Measurements from ENCODE around the gene CANT1.
"Not testable (repeated sequence)": the region's sequence is repeated elsewhere in the genome, so short reads cannot be mapped to it uniquely, and the experiment has no call there.

CANT1 gene

GRCh38 chr17:79027274-79027924 lies 17.8 kb upstream of the CANT1 start:
- peak in 1 of 2 experiments; percentile 25 for DNase-seq

DNA sequence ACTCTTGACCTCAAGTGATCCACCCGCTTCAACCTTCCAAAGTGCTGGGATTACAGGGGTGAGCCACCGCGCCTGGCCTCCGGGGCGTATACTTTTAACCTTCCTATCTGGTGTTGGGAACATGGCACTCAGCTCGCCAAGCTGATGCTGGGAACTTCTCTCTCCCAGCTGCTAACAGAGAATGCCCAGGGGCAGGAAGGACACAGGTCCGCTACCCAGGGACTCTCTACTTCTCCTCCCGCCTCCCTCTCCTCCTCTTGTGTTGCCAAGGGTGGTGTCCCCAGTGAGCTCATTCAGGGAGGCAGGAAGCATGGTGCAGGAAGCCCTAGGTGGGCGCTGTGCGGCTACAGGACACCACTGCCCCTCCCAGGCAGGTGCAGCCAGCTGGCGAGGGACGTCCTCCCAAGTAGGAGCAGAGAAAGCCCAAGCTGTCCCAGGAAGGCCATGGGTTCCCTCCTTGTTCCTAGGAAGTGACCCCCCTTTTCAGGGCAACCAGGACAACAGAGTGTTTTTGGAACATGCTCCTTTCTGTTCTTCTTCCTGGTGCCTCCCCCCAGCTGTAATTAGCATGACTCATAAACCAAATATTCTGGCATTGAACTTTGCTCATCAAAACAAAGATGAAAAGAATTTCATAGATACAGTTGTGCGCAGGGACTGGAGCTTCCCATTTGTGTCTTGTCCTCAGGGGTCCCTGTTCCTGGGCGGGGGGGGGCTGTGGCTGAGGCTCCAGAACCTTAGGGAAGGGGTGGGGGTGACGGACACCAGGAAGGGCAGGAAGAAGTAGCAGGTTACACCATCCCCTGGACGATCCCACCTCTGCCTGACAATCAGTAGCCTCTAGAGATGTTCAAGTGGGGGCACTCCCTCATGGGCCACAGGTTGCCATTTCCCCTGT lies 17.1 kb upstream of the CANT1 start:
- DNase-seq: no peak

DNA sequence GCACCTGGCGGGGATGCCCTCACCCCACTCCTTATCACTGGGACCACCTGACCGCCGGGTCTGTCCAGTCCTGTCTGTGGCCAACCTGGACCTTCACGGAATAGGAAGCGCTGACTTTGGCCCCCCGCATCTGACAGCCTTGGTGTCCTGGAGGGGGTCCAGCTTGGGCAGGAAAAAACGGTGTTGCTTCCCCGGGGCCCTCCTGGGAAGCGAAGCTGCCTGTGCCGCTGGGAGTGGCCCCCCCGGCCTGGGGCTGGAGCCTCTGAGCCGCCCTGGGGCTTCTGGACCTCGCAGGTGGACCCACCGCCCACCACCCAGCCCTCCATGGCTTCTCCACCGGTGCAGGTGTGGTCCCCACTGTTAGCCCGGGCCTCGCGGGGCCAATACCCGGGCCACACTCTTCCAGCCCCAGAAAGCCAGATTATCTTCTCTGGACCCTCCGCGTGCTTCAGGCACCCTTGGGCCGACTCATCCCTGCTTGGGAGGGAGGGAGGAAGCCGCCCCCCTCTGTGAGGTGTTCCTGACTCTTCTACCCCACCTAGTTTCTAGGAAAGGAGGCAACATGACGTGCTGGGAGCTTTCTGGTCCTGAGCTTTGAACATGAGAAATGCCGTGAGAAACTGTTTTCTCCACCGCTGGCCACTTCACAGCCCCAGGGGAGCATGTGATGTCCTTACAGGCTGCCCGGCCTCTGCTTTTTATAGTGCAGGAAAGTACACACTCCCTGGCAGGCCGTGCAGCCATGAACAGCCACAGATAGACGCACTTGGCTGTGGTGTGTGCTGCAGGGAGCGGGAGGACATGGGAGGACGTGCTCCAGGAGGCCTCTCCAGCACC lies 15.6 kb upstream of the CANT1 start:
- DNase-seq: peak; percentile 63 to 78

- no peak for DNase-seq
Measured at GRCh38 chr17:79023886-79024771, 14.6 kb upstream of the CANT1 start, which contains the start of gene C1QTNF1. C1QTNF1 (plus strand) TSS chr17:79024169; CDS start chr17:79043969, 19,800 bp downstream.

- DNase-seq: no peak
Measured at GRCh38 chr17:79023180-79023705, 13.7 kb upstream of the CANT1 start.

- no peak for DNase-seq
Measured at GRCh38 chr17:79022507-79022991, 13.0 kb upstream of the CANT1 start.

DNA sequence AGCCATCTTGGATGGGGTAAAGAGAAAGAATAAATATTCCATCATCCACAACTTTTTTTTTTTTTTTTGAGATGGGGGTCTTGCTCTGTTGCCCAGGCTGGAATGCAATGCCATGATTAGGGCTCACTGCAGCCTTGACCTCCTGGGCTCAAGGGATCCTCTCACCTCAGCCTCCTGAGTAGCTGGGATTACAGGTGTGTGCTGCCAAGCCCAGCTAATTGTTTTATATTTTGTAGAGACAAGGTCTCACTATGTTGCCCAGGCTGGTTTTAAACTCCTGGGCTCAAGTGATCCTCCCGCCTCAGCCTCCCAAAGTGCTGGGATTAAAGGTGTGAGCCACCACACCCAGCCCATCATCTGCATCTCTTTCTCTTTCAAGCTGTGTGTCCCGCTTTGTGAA lies 12.4 kb upstream of the CANT1 start:
- DNase-seq: not testable (repeated sequence)

DNA sequence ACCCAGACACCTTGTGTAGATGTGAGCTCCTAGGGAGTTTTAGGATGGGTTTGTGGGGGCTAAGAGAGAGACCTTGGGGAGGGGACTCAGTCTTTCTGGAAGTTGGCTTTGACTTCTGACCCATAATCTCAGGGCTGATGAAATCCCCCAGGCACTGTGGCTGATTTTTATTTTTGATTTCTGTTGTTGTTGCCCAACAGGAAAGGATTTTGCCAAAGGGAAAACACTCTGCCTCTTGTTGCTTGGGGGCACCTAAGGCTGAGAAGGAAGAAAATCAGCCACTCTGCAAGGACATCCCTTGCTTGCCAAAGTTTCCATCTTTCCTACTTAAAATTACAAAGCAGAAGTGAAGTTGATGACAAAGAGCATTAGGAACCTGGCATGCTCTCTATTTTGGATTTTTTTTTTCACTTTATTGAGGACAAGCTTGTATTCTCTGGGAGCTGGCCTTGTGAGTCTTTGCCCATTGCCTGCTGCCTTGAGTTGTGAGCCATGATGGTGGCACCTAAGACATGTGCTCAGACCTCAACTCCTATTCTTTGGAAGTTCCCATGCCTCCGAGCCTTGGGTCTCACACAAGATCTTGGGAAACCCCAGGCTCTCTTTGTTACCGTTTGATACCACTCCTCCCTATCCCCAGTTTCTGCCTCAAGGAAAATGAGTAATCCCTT lies 11.2 kb upstream of the CANT1 start:
- no peak for DNase-seq

DNA sequence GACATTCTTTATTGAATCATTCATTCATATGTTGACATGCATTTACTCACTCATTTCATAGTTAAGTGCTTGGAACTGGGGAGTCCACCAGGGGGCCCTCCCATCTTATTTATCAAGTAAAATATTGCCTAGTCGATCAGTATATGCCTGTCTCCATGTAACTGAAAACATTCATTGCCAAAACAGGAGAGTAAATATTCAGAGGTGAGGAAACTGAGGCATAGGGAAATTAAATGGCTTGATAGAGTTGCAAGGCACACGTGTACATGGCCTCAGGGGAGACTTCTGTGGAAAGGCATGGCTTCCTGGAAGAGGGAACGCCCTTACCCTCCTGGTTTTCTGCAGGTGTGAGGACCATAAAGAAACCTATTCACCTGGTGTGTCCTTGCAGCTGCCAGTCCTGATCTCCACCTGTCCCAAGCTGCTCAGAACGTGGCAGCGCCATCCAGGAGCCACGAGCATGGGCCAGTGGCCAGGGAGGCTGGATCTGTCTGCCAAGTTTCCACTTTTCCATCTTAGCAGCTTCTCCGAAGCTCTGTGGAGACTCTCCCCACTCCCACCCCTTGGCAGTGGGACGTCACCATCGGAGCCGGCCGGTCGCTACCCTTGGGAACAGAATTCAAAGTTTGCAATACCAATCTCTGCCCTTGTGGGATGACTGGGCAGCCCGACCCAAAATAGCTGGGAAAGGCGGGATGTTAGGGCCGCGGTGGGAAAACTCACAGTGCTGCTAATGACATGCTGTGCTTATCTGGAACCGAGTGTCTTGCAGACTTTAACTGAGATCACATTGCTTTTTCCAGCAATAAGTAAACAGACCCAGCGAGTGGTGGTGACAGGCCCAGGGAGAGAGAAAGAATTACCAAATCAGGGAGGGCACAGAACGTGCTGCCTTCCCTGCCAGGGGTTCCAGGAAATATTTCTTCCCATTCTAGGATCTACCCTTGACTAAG lies 10.3 kb upstream of the CANT1 start:
- peak in 1 of 2 experiments; percentile 69 for DNase-seq

DNA sequence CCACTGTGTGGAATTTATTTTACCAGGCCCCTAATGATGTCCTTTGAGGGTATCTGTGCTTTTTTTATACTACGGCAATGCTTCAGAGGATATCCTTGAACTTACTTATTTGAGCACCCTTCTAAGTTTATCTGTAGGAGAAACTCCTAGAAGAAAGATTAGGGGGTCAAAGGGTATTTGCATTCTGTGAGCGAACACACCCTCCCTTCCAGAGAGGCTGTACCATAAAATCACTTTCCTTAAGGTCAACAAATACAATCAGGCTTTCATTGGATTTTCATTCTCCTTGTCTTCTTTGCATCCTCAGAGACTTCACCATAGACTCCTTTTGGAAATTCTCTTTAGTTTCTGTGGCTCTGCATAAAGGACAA lies 9.7 kb upstream of the CANT1 start:
- DNase-seq: no peak

- no peak for DNase-seq
Measured at GRCh38 chr17:79018370-79018695, 8.8 kb upstream of the CANT1 start.

GRCh38 chr17:79017546-79018369 lies 8.2 kb upstream of the CANT1 start:
- no peak for DNase-seq

GRCh38 chr17:79014158-79014758 lies 4.7 kb upstream of the CANT1 start:
- no peak for DNase-seq

DNA sequence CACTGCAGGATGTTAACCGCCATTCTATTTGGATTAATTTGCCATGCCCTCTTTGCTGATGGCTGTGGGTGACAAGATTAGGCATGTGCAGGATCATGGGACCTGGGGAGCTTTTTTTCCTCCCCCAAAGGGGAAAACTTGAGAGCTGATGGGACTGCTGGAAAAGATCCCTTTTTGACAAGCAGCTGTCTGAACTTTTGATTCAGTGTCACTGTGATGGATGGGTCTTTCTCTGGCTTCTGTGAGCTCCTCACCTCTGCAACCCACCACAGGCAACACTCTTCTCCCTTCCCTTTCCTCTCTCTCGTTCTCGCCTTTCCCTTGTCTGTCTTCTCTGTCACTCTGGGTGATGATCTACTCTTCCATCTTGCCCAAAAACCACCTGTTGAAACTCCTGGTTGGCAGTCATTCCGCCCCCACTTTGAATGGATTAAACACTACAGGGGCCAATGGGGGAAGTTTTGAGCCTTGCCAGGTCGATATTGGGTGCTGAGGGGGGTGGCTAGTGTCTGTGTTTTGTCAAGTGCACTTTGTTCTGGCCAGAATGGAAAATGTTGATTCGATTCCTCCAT lies 3.1 kb upstream of the CANT1 start:
- no peak for DNase-seq

- DNase-seq: no peak
Measured at GRCh38 chr17:79011451-79012147, 2.0 kb upstream of the CANT1 start.

GRCh38 chr17:79010304-79010646 lies 711 bp upstream of the CANT1 start:
- DNase-seq: no peak

- no peak for DNase-seq
Measured at GRCh38 chr17:79008666-79009387, 737 bp downstream of the CANT1 start.

Data from NCI-H187 (cell line).